Calu3 (cell line): ENCODE results near the gene VANGL1. TPM values are rescaled to one million over a fixed set of nuclear protein-coding genes. Genes with fewer than 3 reads are reported as not detected.

Experiments used
- BruUV-seq: library from RNA; stranded (reverse); fragments of 400-500 nt; replicated peaks from 2 replicates; lab custom pipeline; 2021; lab: Mats Ljungman, UMichigan
- CTCF ChIA-PET: fragments of 300-600 bp; sonication (Branson Sonifier 250); formaldehyde crosslinking; loops from one replicate; lab custom pipeline; 2022; ENCODE audit warnings: antibody characterized with exemption; lab: Charles Lee
- DNase-seq: peaks from one replicate; pipeline ENCODE4 v3.0.0; 2022
- H3K27ac Mint-ChIP-seq: one replicate; pipeline ENCODE4 v1.8.0; 2022; ENCODE audit warnings: mixed read lengths; ENCODE audit not compliant: unreplicated experiment
- H3K27me3 Mint-ChIP-seq: one replicate; pipeline ENCODE4 v1.8.0; 2022; ENCODE audit warnings: mixed read lengths; ENCODE audit not compliant: unreplicated experiment
- H3K36me3 Mint-ChIP-seq: one replicate; pipeline ENCODE4 v1.8.0; 2022; ENCODE audit warnings: mild to moderate bottlenecking, moderate library complexity, mixed read lengths; ENCODE audit not compliant: insufficient read depth, unreplicated experiment
- H3K4me1 Mint-ChIP-seq: one replicate; pipeline ENCODE4 v1.8.0; 2022; ENCODE audit warnings: mild to moderate bottlenecking, low read depth, mixed read lengths; ENCODE audit not compliant: unreplicated experiment
- H3K4me3 Mint-ChIP-seq: one replicate; pipeline ENCODE4 v1.8.0; 2022; ENCODE audit warnings: mild to moderate bottlenecking, low read depth, moderate library complexity, mixed read lengths; ENCODE audit not compliant: unreplicated experiment
- H3K9me3 Mint-ChIP-seq: one replicate; pipeline ENCODE4 v1.8.0; 2022; ENCODE audit warnings: low read depth, mixed read lengths; ENCODE audit not compliant: unreplicated experiment
- intact Hi-C: fragments of 100-400 bp; cut with micrococcal nuclease; formaldehyde crosslinking; loops from one replicate; pipeline ENCODE4 v1.10.0; 2022; ENCODE audit not compliant: unreplicated experiment
- total RNA-seq: library from RNA; stranded (reverse); gene quantifications from 2 replicates; pipeline ENCODE4 v1.2.3, GENCODE V29; 2022
- TF ChIP-seq, protein P1 (sequence below): fragments of 200-600 bp; IDR thresholded peaks from one replicate; pipeline ENCODE4 v1.8.0; 2022; ENCODE audit warnings: antibody characterized with exemption; ENCODE audit not compliant: unreplicated experiment

VANGL1 gene
- total RNA-seq, 1 experiment from 2014 or later: 22.4 TPM

DNA sequence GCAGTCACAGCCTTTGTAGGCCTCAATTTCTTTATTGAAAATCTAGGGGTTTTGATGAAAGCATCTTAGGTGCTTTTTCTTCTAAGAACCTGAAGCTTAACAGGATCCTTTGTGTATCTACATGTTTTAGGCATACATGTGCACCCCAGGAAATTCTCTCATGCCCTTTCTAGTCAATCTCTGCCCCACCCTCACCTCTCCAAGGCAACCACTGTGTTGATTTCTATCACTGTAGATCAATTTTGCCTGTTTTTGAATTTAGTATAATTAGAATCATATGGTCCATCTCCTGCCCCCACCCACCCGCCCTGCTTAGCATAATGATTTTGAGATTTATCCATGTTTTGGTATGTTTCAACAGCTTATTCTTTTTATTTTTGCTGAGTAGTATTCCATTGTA is 19.4 kb downstream of the VANGL1 start:
- Mint-ChIP-seq H3K4me1 (peaks cover 15% of the 10 kb centered on the region), H3K4me3 (no peak overlapping the region), H3K27ac (no peak overlapping the region), H3K9me3 (no peaks in the 10 kb centered on the region), H3K27me3 (no peaks in the 10 kb centered on the region), H3K36me3 (no peaks in the 10 kb centered on the region)
- TF ChIP-seq, protein P1, sequence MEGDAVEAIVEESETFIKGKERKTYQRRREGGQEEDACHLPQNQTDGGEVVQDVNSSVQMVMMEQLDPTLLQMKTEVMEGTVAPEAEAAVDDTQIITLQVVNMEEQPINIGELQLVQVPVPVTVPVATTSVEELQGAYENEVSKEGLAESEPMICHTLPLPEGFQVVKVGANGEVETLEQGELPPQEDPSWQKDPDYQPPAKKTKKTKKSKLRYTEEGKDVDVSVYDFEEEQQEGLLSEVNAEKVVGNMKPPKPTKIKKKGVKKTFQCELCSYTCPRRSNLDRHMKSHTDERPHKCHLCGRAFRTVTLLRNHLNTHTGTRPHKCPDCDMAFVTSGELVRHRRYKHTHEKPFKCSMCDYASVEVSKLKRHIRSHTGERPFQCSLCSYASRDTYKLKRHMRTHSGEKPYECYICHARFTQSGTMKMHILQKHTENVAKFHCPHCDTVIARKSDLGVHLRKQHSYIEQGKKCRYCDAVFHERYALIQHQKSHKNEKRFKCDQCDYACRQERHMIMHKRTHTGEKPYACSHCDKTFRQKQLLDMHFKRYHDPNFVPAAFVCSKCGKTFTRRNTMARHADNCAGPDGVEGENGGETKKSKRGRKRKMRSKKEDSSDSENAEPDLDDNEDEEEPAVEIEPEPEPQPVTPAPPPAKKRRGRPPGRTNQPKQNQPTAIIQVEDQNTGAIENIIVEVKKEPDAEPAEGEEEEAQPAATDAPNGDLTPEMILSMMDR: no peak
- no peak for DNase-seq
- no TSS peak for BruUV-seq
- intact Hi-C loops: no loop called here
- CTCF ChIA-PET: no interaction called here

DNA sequence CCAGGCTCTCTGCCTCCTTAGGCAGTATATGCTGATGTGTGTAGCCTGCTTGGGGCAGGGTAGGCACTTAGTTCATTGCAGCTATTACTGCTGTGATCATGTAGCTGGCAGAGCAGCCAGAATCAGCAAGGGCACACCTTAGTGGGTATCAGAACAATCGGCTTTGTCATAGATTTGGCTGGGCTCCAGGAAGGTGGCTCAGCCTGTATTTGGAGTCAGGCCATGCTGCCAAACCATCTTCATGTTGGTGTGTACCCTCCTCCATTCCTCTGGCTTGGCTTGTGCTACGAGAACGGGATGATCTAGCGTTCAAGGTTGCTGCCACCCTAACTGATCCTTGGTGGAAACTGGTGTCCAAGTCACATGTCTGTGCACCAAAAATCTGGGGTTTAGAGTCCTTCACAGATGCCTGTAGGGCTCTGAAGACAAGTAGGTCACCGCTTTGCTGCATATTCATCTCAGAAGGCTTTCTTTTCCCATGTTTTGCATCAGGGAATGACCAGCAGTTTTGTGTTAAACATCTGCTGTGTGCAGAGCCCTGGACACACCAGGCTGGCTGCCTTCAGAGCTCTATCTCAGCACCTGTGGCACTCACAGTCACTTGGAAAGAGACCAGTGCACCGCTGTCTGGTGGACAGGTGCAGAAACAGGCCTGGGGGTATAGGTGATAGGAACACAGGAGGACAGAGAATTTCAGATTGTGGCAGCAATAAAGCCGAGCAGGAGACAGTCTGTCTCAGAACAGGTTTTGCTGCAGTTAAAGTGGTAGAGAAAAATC is 23.7 kb downstream of the VANGL1 start:
- TF ChIP-seq, protein P1: no peak
- intact Hi-C loops: no loop called here
- H3K36me3 Mint-ChIP-seq: no peaks in the 10 kb centered on the region
- H3K4me1 Mint-ChIP-seq: peaks cover 36% of the 10 kb centered on the region
- CTCF ChIA-PET: no interaction called here
- H3K9me3 Mint-ChIP-seq: no peaks in the 10 kb centered on the region
- no peak overlapping the region for H3K4me3 Mint-ChIP-seq
- no peaks in the 10 kb centered on the region for H3K27me3 Mint-ChIP-seq
- BruUV-seq: no TSS peak
- no peak overlapping the region for H3K27ac Mint-ChIP-seq
- peak; percentile 62 for DNase-seq

DNA sequence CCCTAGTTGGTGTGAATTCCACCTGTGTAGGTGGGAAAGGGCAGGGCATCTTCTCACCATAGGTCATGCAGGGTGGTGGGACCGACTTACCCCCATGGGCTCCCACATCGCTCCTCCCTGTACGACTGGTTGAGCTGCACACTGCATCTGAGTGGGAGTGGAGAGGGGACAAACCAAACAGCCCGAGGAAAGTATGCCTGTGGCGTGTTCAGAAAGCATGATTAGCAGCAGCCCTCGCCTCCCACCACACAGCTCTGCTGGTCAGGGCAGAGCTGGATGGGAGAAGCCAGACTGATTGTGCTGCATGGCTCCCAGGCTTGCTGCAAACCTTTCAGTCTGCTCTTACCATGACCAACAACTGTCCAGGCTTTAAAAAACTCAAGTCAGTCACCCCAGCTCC is 24.4 kb downstream of the VANGL1 start:
- no TSS peak for BruUV-seq
- intact Hi-C loops: no loop called here
- H3K36me3 Mint-ChIP-seq: no peaks in the 10 kb centered on the region
- no peak for DNase-seq
- no peaks in the 10 kb centered on the region for H3K9me3 Mint-ChIP-seq
- peaks cover 43% of the 10 kb centered on the region for H3K4me1 Mint-ChIP-seq
- no peak overlapping the region for H3K27ac Mint-ChIP-seq
- CTCF ChIA-PET: no interaction called here
- H3K27me3 Mint-ChIP-seq: no peaks in the 10 kb centered on the region
- H3K4me3 Mint-ChIP-seq: no peak overlapping the region
- TF ChIP-seq, protein P1: no peak

DNA sequence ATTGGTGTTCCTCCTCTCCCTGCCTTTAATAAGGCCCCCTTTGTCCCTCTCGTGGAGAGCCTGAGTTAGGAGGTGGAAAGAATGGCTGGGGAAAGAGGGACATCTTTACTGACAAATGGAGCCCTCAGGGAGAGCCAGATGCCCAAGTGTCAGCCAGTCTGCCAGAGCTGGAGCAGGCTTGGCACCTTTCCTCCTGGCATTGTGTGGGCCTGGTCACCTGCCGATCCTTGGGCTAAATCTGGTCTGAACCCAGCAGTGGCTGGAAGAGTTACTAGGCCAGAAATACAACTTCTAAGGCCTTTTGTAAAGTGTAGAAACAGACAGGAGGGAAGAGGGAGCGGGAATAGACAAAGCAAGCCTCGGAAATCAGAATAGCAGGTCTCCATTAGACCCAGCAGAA is 24.9 kb downstream of the VANGL1 start:
- H3K27me3 Mint-ChIP-seq: no peaks in the 10 kb centered on the region
- TF ChIP-seq, protein P1: no peak
- no peaks in the 10 kb centered on the region for H3K36me3 Mint-ChIP-seq
- no peaks in the 10 kb centered on the region for H3K9me3 Mint-ChIP-seq
- no peak overlapping the region for H3K27ac Mint-ChIP-seq
- DNase-seq: no peak
- H3K4me3 Mint-ChIP-seq: no peak overlapping the region
- intact Hi-C loops: no loop called here
- peaks cover 46% of the 10 kb centered on the region for H3K4me1 Mint-ChIP-seq
- BruUV-seq: no TSS peak
- CTCF ChIA-PET: no interaction called here
